ENCODE measurements around the gene CCNT1. TPM values are rescaled to one million over a fixed set of nuclear protein-coding genes. Genes with fewer than 3 reads are reported as not detected.
A peak's percentile ranks its signal among the peaks of the same experiment; 100 is the strongest.

CCNT1 gene
- total RNA-seq (2021) (51.0 and 51.8 TPM in 2 replicates), Bru-seq, nascent RNA (percentile 92 among the genes with signal in this experiment), BruChase-seq, experiment 1, labeled RNA remaining after a 2-hour chase (percentile 98 among the genes with signal in this experiment), BruChase-seq, experiment 2, labeled RNA remaining after a 6-hour chase (percentile 83 among the genes with signal in this experiment)
- long read RNA-seq, full-length matches to known transcripts, result 2 of 13 reads
- long read RNA-seq, partial matches to known transcripts, result 0 of 13 reads
- long read RNA-seq, other reads (novel, unspliced or antisense), result 11 of 13 reads

DNA sequence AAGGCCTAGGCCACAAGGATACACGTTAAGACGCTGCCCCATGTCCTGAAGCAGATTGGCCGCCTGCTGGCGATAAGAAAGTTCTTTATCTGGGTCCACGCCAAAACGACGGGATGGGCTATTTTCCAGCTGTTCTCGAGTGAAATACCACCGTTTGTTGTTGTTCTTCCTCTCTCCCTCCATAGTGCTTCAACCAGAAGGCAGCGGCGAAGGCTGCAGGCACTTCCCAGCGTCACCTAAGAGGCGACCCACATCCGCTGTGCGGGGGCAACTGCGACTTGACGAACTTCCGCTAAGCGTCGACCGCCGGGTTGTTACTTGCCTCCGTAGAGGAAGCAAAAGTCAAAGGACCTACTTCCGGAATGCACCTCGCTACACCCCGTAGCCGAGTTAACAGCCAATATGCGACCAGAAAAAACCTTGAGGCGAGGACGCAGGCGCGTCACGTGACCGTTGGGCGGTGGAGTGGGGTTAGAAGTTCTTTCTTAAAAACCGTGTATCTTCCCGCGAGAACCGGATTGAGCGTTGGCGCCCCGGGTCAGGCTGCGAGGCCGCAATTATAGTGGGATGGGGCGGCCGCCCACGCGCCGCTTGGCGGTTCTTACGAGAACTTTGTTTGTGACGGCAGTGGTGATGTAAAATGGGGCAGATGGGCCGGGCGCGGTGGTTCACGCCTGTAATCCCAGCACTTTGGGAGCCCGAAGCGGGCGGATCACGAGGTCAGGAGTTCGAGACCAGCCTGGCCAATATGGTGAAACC lies at the start of gene CCNT1:
CCNT1 (minus strand) TSS at position 215 of the 759 bp plus-strand sequence; CDS start at position 183, 32 bp downstream.
- no peaks in the 10 kb centered on the region for H3K27me3 ChIP-seq (replicated peaks; ENCODE audit: insufficient read depth, low read depth, low read length, poor library complexity)
- no peaks in the 10 kb centered on the region for H3K9me3 ChIP-seq (ENCODE audit: low read depth, low read length, poor library complexity, severe bottlenecking)
- H3K27ac ChIP-seq (ENCODE audit: low read depth, low read length, poor library complexity, severe bottlenecking), result peak within 1 kb of the TSS; percentile 93
- ChIA-PET CTCF (no interaction called here), POLR2A (ENCODE audit: low non-redundant PET) (interaction anchor here (0.6 kb wide), 1 partner anchor 20 kb away, joined by 11 read pairs; no protein-coding TSS in a partner anchor)
- peak within 1 kb of the TSS; percentile 74 for H3K4me3 ChIP-seq (ENCODE audit: low read depth, low read length, poor library complexity, severe bottlenecking)
- BruUV-seq (replicated peaks), result no TSS peak
- TF ChIP-seq, protein P1, sequence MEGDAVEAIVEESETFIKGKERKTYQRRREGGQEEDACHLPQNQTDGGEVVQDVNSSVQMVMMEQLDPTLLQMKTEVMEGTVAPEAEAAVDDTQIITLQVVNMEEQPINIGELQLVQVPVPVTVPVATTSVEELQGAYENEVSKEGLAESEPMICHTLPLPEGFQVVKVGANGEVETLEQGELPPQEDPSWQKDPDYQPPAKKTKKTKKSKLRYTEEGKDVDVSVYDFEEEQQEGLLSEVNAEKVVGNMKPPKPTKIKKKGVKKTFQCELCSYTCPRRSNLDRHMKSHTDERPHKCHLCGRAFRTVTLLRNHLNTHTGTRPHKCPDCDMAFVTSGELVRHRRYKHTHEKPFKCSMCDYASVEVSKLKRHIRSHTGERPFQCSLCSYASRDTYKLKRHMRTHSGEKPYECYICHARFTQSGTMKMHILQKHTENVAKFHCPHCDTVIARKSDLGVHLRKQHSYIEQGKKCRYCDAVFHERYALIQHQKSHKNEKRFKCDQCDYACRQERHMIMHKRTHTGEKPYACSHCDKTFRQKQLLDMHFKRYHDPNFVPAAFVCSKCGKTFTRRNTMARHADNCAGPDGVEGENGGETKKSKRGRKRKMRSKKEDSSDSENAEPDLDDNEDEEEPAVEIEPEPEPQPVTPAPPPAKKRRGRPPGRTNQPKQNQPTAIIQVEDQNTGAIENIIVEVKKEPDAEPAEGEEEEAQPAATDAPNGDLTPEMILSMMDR (conservative IDR thresholded peaks at IDR 0.05; ENCODE audit: low read depth, low read length), result no peak
- no peak for TF ChIP-seq EZH2 (IDR thresholded peaks at IDR 0.05; ENCODE audit: borderline replicate concordance, low read depth, low read length, poor library complexity, severe bottlenecking)
- peak; percentile 100 for DNase-seq (ENCODE audit: low spot score)
- H3K36me3 ChIP-seq (ENCODE audit: insufficient read depth, low read length, poor library complexity, severe bottlenecking), result peaks cover 22% of the 10 kb centered on the region
- H3K4me1 ChIP-seq (ENCODE audit: insufficient read depth, low read length, poor library complexity, severe bottlenecking), result peaks cover 15% of the 10 kb centered on the region
- intact Hi-C loops (cut with micrococcal nuclease; ENCODE audit: unreplicated experiment), result no loop called here

DNA sequence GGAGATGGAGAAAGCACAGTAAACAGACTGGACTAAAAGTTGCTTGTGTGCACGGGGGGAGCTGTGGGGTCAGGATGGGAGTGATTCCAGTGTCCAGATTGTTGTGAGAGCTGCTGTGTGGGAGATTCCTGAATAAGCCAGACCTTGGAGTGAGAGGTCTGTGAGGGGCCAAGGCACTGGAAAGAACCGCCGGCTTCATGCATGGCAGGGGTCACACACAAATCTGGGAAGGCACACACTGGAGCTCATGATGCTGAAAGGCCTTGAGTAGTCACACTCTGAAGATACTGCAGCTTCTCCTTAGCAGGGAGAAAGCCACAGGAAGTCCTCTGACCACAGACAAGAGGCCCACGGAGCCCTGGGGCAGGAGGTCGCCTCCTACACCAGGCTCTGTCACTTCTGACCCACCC lies 49.3 kb upstream of the CCNT1 start:
- ChIA-PET POLR2A (ENCODE audit: low non-redundant PET) (no interaction called here), CTCF (no interaction called here)
- no peaks in the 10 kb centered on the region for H3K36me3 ChIP-seq (ENCODE audit: insufficient read depth, low read length, poor library complexity, severe bottlenecking)
- H3K4me3 ChIP-seq (ENCODE audit: low read depth, low read length, poor library complexity, severe bottlenecking), result no peak overlapping the region
- intact Hi-C loops (cut with micrococcal nuclease; ENCODE audit: unreplicated experiment), result no loop called here
- no TSS peak for BruUV-seq (replicated peaks)
- no peak overlapping the region for H3K27ac ChIP-seq (ENCODE audit: low read depth, low read length, poor library complexity, severe bottlenecking)
- no peaks in the 10 kb centered on the region for H3K4me1 ChIP-seq (ENCODE audit: insufficient read depth, low read length, poor library complexity, severe bottlenecking)
- no peak for TF ChIP-seq EZH2 (IDR thresholded peaks at IDR 0.05; ENCODE audit: borderline replicate concordance, low read depth, low read length, poor library complexity, severe bottlenecking)
- TF ChIP-seq, protein P1 (conservative IDR thresholded peaks at IDR 0.05; ENCODE audit: low read depth, low read length), result no peak
- no peak for DNase-seq (ENCODE audit: low spot score)
- no peaks in the 10 kb centered on the region for H3K27me3 ChIP-seq (replicated peaks; ENCODE audit: insufficient read depth, low read depth, low read length, poor library complexity)
- no peaks in the 10 kb centered on the region for H3K9me3 ChIP-seq (ENCODE audit: low read depth, low read length, poor library complexity, severe bottlenecking)

DNA sequence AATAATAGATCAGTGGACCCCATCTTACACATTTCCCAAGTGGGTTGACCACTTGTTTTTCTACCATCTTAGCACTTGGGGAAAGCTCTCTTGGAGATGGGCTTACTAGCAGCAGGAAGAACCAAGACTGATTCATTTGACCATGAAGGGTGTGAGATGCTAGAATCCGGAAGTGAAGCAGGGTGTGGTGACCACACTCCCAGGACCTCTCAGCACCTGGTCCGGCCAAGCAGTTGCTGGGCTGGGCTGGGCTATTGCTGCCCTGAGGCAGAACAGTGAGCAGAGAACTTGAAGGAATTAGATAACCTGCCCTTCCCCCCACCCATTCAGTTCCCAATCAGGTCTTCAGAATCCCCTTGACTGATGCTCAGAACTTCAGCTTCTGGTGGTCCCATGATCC lies 48.0 kb upstream of the CCNT1 start:
- BruUV-seq (replicated peaks), result no TSS peak
- Histone ChIP-seq H3K4me1 (ENCODE audit: insufficient read depth, low read length, poor library complexity, severe bottlenecking) (no peaks in the 10 kb centered on the region), H3K27me3 (replicated peaks; ENCODE audit: insufficient read depth, low read depth, low read length, poor library complexity) (no peaks in the 10 kb centered on the region), H3K9me3 (ENCODE audit: low read depth, low read length, poor library complexity, severe bottlenecking) (no peaks in the 10 kb centered on the region), H3K27ac (ENCODE audit: low read depth, low read length, poor library complexity, severe bottlenecking) (no peak overlapping the region), H3K36me3 (ENCODE audit: insufficient read depth, low read length, poor library complexity, severe bottlenecking) (no peaks in the 10 kb centered on the region), H3K4me3 (ENCODE audit: low read depth, low read length, poor library complexity, severe bottlenecking) (no peak overlapping the region)
- DNase-seq (ENCODE audit: low spot score), result no peak
- ChIA-PET POLR2A (ENCODE audit: low non-redundant PET) (no interaction called here), CTCF (no interaction called here)
- intact Hi-C loops (cut with micrococcal nuclease; ENCODE audit: unreplicated experiment), result no loop called here
- TF ChIP-seq, protein P1 (conservative IDR thresholded peaks at IDR 0.05; ENCODE audit: low read depth, low read length), result no peak
- TF ChIP-seq EZH2 (IDR thresholded peaks at IDR 0.05; ENCODE audit: borderline replicate concordance, low read depth, low read length, poor library complexity, severe bottlenecking), result no peak

Measured in A673 (cell line).